Hepatocyte (in vitro differentiated cells): Measurements from ENCODE around the gene PRCP.

Experiments
- CTCF ChIP-seq: fragments of 200-600 bp; sonication (generic); IDR thresholded peaks from 2 replicates; pipeline ENCODE4 v1.5.1; 2016; ENCODE audit warnings: antibody characterized with exemption, mild to moderate bottlenecking; ENCODE audit not compliant: poor library complexity
- EZH2phosphoT487 ChIP-seq: fragments of 200-600 bp; sonication (generic); IDR thresholded peaks from one replicate; pipeline ENCODE4 v1.6.1; 2018; ENCODE audit warnings: antibody characterized with exemption, mild to moderate bottlenecking, low read depth, moderate library complexity; ENCODE audit not compliant: unreplicated experiment, severe bottlenecking

- TF ChIP-seq CTCF (no peak), EZH2phosphoT487 (no peak)
Observed at GRCh38 chr11:82899957-82900276, 313 bp downstream of the PRCP start.
